K562 (cell line): Measurements from ENCODE around the gene NSF.
"Not testable (repeated sequence)": the region's sequence is repeated elsewhere in the genome, so short reads cannot be mapped to it uniquely, and the experiment has no call there.

Experiments
- CBFB ChIP-seq: sonication (generic); formaldehyde crosslinking; IDR thresholded peaks from 2 replicates; pipeline ENCODE4 v1.4.0; 2020; ENCODE audit warnings: mild to moderate bottlenecking, missing genetic modification reagents
- CCAR2 ChIP-seq: fragments of 200-400 bp; formaldehyde crosslinking; IDR thresholded peaks from 2 replicates; pipeline ENCODE4 v1.6.1; 2017; ENCODE audit warnings: mild to moderate bottlenecking, low read depth, low read length
- ELK3 ChIP-seq: fragments of 450-650 bp; formaldehyde crosslinking; IDR thresholded peaks from 2 replicates; pipeline ENCODE4 v1.4.0; 2020; ENCODE audit warnings: mild to moderate bottlenecking
- PHB ChIP-seq: fragments of 250-450 bp; sonication (Bioruptor Pico); IDR thresholded peaks from 2 replicates; pipeline ENCODE4 v1.5.0; 2021
- POLR2A ChIP-seq: fragments of 450-650 bp; conservative IDR thresholded peaks from 2 replicates; pipeline ENCODE4 v1.6.1; 2016
- RFX5 ChIP-seq: IDR thresholded peaks from 2 replicates; pipeline ENCODE4 v1.6.1; 2011; ENCODE audit warnings: low read depth, mild to moderate bottlenecking, improper control_type of control experiment, low read length
- SMAD2 ChIP-seq: fragments of 150-350 bp; IDR thresholded peaks from 2 replicates; pipeline ENCODE4 v1.6.1; 2014; ENCODE audit warnings: low read depth, mild to moderate bottlenecking, low read length
- TCF7 ChIP-seq: sonication (generic); IDR thresholded peaks from 2 replicates; pipeline ENCODE4 v1.6.1; 2016; ENCODE audit warnings: antibody characterized with exemption, borderline replicate concordance
- TSHZ1 ChIP-seq: fragments of 250-450 bp; sonication (Bioruptor Pico); IDR thresholded peaks from 2 replicates; pipeline ENCODE4 v1.4.0; 2020; ENCODE audit warnings: mild to moderate bottlenecking, moderate library complexity
- TF ChIP-seq, protein P1 (sequence below): sonication (generic); formaldehyde crosslinking; IDR thresholded peaks from 2 replicates; pipeline ENCODE4 v1.5.0; 2020; ENCODE audit warnings: missing genetic modification reagents
- TF ChIP-seq, protein P2 (sequence below): sonication (generic); IDR thresholded peaks from 2 replicates; pipeline ENCODE4 v1.6.1; 2016

GRCh38 chr17:46590157-46591146, at the start of gene NSF:
- TF ChIP-seq ELK3 (CRISPR knock-in tag); RFX5; TSHZ1 (CRISPR knock-in tag); CBFB (CRISPR knock-in tag); CCAR2; POLR2A; PHB (CRISPR knock-in tag); TCF7; SMAD2: not testable (repeated sequence)
- TF ChIP-seq, protein P1, sequence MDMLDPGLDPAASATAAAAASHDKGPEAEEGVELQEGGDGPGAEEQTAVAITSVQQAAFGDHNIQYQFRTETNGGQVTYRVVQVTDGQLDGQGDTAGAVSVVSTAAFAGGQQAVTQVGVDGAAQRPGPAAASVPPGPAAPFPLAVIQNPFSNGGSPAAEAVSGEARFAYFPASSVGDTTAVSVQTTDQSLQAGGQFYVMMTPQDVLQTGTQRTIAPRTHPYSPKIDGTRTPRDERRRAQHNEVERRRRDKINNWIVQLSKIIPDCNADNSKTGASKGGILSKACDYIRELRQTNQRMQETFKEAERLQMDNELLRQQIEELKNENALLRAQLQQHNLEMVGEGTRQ (CRISPR knock-in tag), result not testable (repeated sequence)
- TF ChIP-seq, protein P2, sequence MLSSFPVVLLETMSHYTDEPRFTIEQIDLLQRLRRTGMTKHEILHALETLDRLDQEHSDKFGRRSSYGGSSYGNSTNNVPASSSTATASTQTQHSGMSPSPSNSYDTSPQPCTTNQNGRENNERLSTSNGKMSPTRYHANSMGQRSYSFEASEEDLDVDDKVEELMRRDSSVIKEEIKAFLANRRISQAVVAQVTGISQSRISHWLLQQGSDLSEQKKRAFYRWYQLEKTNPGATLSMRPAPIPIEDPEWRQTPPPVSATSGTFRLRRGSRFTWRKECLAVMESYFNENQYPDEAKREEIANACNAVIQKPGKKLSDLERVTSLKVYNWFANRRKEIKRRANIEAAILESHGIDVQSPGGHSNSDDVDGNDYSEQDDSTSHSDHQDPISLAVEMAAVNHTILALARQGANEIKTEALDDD, result not testable (repeated sequence)
